HG03571 (cell line): ENCODE results near the gene SORCS1.

Experiments used
- ATAC-seq: cut with Tn5 transposase; IDR thresholded peaks from one replicate; pipeline ENCODE4 v1.9.1; 2021; ENCODE audit not compliant: unreplicated experiment

SORCS1 gene

GRCh38 chr10:106557951-106558733 is 606.4 kb downstream of the SORCS1 start:
- ATAC-seq, result no peak

- ATAC-seq, result no peak
Observed at GRCh38 chr10:106557053-106557452, 607.5 kb downstream of the SORCS1 start.

DNA sequence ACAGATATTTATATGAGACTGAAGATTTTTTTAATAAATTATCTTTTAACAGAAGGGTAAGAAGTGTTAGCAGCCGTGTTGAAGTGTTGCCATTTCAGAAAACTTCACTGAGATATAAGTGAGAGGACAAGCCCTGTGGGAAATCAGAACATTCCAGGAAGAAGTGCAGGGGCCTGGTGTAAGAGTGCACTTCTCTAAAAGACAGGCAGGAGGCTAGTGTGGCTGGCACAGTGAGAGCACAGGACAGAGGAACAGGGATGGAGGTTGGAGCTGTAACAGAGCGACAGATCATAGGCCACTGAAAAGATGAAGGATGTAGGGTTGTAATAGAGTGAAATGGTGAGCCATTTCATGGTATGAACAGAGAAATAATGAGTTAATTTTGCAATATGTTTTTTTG is 608.9 kb downstream of the SORCS1 start:
- ATAC-seq, result no peak

DNA sequence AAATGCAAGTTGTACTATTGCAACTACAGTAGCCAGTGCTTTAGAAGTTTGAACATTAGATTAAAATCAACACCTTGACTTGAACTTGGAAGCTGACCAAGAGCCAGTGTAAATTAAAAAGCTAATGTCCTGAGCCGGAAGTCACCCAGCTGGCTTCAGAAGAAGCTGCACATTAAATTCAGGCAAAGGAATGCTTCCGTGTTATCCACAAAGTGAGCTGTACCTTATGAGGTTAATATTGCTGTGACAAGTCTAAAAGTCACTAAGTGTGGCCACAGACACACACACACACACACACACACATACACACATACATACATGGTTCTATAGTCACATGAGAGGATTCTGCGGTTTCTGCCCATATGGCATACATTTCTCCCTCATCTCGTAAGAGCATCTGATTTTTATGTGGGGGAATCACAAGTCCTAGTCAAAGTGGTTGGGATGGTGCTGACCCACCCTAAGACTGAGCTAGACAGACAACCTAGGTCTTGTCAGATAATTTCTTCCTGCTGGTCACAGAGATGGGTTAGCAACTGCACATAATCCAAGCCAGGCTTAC is 612.9 kb downstream of the SORCS1 start:
- ATAC-seq, result no peak

DNA sequence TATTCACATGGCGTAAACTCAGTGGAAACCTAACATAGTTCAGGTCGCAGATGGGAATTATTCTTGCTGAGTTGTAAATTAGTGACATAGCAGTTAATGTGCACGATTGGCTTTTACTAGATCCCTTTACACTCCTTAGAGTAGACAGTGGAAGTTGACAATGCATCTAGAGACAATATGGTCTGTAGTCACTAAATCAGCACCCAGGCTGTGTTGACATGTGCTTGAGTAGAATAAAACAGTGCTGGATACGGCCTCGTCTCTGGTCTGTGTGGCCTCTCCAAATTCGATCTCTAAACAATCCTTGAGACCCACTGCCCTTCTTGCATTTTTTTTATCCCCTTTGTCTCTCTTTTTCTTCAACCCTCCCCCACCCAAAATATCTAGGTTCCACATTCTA is 615.7 kb downstream of the SORCS1 start:
- ATAC-seq, result no peak

DNA sequence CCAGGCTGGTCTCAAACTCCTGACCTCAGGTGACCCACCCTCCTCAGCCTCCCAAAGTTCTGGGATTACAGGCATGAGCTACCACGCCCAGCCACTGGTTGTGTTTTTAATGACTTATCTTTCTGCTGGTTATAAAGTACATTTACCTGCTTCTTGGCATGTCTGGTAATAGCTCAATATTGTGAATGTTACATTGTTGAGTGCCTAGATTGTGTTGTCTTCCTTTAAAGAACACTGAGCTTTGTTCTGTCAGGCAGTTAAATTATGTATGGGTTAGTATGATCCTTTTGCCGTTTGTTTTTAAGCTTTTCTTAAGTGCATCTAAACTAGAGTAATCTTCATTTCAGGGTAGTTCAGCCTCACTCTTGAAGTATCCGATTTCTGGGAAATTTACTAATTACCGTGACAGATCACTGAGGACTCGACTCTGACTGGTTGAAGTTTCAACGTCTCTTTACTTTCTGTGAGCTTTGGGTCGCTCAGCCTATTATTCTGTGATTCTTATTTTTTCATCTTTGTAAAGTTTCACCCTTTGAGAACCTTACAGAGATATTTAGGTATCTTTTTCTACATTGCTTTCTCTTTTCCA is 617.4 kb downstream of the SORCS1 start:
- ATAC-seq, result no peak

DNA sequence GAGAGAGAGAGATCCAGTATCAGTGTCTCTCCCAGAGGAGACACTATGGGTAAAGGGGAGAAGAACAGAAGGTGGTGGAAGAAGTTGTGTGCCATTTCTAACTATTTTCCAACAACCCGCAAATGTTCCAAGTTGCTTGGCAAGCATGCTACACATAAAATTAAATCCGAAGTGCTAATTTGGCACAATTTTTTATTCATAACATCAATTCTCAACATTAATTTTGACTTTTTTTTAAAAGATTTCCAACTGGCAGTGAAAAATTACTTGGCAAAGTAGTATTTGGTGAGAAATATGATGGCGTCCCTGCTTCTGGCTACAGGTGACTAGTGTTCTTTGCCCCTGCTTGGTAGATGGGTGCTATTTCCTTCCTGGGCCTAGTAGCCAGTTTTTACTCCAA is 622.0 kb downstream of the SORCS1 start:
- no peak for ATAC-seq

GRCh38 chr10:106540645-106541044 is 623.9 kb downstream of the SORCS1 start:
- no peak for ATAC-seq

- no peak for ATAC-seq
Observed at GRCh38 chr10:106537866-106538265, 626.6 kb downstream of the SORCS1 start.

GRCh38 chr10:106535304-106535953 is 629.1 kb downstream of the SORCS1 start:
- no peak for ATAC-seq

DNA sequence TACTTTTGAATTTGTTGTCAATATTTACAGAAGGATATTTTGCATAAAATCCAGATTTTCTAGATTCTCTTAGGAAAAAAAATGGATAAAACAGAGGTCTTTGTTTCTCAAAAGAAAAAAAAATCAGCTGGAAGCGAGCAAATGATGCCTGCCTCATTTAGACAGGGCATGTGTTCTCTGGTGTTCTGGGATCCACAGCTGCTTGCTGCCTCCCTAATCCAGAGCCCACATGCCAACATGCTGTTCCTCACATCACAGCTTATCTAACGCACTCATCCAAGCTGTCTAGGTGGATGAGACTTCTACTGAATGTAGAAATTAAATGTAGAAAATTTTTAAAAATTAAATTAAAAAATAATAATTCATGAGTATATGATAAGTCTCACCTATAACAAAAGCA is 630.1 kb downstream of the SORCS1 start:
- no peak for ATAC-seq

GRCh38 chr10:106528702-106529101 is 635.8 kb downstream of the SORCS1 start:
- no peak for ATAC-seq

GRCh38 chr10:106525835-106526234 is 638.7 kb downstream of the SORCS1 start:
- no peak for ATAC-seq
